HG02938 (cell line): ENCODE results near the gene TAF3.
A peak's percentile ranks its signal among the peaks of the same experiment; 100 is the strongest.

ENCODE experiments used
- ATAC-seq: cut with Tn5 transposase; IDR thresholded peaks from one replicate; pipeline ENCODE4 v1.9.1; 2021; ENCODE audit warnings: mild to moderate bottlenecking, moderate library complexity; ENCODE audit not compliant: unreplicated experiment

TAF3 gene

DNA sequence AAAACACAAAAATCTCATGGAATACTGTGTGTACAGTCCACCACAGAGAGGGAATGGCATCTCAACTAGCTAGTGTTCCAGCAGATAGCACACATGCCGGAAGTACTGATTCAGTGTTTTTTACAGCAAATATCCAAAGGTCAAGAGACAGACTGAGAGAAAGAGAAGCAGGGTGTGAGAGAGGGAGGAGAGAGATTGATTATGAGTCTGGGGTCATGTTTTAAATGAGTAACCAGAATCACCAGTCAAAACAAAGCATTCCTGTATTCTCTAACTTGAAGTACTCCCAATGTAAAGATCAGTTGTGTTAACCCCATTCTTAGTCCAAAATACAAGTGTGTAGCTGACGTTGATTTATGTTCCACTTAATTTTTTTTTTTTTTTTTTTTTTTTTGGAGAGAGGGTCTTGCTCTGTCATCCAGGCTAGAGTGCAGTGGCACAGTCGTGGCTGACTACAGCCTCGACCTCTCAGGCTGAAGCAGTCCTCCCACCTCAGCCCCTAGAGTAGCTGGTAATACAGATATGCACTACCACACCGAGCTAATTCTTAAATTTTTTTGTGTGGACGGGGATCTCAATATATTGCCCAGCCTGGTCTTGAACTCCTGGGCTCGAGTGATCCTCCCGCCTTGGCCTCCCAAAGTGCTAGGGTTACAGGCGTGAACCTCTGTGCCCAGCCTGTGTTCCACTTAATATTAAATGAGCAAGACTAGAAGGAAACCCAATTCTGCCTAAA is 114.2 kb downstream of the TAF3 start:
- no peak for ATAC-seq

GRCh38 chr10:7933262-7933661 is 115.0 kb downstream of the TAF3 start:
- ATAC-seq = no peak

DNA sequence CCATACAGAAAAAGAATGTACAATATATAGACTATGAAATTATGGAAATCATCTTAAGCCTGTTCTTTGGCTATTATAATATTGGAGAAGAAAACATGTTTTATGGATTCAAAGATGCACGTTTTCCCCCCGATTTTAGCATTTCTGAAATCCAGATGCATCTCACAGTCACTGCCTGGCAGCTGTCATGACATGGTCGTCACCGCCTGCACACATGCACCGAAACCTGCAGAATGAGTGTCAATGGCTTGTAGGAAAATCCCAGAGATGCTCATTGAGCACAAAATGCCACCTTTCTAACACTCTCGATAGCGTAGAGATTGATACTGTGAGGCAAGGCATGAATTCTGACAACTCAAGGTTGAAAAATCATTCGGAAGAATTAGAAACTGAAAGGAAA is 115.5 kb downstream of the TAF3 start:
- no peak for ATAC-seq

DNA sequence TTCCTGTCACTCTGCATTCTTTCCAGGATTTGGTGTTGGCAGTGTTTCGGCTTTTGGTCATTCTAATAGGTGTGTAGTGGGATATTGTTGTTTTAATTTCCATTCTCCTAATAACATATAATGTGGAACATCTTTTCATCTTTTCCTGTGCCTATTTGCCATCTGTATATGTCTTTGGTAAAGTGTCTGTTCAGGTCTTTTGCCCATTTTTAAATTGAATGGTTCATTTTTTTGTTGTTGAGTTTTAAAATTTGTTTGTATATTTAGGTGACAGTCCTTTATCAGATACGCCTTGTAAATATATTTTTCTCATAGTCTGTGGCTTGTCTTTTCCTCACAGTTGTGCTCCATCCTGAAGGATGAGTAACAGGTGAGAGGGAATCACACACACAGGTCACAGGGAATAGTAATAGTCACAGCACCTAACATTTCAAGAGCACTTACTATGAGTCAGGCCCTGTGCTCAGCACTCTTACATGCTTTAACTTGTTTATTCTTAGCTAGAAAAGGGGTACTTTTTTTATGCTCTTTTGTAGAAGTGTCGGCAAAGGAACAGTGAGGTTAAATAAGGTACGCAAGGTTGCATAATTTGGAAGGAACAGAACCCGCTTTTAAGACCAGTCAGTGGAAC is 119.1 kb downstream of the TAF3 start:
- no peak for ATAC-seq

- ATAC-seq = no peak
Measured at GRCh38 chr10:7941576-7941975, 123.3 kb downstream of the TAF3 start.

GRCh38 chr10:7942316-7942715 is 124.0 kb downstream of the TAF3 start:
- no peak for ATAC-seq

- no peak for ATAC-seq
Measured at GRCh38 chr10:7942859-7943258, 124.6 kb downstream of the TAF3 start.

- no peak for ATAC-seq
Measured at GRCh38 chr10:7944215-7944480, 125.8 kb downstream of the TAF3 start.

DNA sequence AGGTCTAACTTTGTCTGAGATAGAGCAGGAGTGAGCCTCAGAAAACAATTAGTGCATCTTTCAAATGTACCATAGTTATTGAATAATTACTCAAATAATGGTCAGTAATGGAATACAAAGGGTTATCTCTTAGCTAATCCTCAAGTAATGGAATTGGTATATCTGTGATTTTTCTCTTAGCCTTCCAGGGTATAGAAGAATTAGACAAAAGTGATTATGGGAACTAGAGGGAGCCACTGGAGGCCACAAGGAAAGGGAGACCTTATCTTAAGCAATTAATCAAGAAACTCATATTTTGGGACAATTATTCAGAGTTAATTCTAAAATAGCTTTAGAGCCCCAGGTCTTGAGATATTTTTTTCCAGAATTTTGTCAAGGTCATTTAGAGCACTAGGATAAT is 126.2 kb downstream of the TAF3 start:
- ATAC-seq = no peak

DNA sequence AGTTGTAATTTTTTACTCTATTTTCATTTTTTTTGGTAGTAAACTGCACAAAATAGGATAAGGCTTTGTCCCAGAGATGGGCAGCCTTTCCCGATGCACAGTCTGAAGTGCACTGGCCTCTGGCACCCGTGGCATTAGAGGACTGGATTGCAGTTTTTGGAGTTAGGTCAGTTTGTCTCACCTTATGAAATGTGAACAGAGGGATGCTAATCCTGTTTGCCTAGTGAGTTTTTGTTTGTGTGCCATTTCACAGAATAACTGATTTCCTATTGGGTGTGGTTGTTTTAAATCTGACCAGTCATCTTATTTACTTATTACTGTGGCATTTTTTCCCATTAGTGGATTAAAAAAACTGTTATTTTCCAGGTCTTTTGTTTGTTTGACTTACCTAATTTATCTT is 126.7 kb downstream of the TAF3 start:
- ATAC-seq = no peak

GRCh38 chr10:7945469-7946187 is 127.3 kb downstream of the TAF3 start:
- no peak for ATAC-seq

- ATAC-seq = no peak
Measured at GRCh38 chr10:7948371-7949000, 130.2 kb downstream of the TAF3 start.

DNA sequence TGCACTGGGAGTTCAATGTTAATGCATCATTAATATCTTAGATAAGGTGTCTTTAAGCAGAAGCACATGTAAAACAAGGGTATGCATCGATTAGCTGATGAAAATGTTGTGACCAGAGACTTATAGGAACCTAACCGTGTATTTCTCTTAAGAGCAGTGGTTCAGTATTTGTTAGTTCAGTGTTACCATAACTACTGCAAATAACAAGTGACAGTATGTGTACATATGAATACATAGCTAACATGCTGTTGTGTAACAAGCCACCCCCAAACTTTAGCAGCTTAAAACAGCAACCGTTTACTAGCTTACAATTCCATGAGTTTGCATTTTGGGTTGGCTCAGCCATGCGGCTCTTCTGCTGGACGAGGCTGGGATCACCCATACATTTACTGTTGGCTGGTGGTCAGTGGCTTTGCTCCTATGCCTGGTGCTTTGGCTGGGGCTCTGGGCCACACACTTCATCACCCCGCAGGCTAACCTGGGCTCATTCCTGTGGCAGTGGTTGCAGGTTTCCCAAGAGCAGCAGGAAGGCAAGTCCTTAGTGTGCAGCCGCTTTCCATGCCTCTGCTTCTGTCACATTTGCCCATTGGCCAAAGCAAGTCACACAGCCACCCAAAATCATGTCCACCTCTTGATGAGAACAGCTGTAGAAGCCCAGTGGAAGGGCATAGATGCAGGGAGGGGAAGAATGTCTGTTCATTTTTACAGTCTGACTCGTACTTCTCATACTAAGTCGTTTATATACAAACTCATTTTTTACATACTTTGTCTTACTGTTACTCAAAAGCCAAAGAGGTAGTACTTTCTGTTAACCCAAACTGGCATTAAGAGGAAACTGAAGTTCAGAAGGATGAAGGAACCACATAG is 132.9 kb downstream of the TAF3 start:
- ATAC-seq = no peak

DNA sequence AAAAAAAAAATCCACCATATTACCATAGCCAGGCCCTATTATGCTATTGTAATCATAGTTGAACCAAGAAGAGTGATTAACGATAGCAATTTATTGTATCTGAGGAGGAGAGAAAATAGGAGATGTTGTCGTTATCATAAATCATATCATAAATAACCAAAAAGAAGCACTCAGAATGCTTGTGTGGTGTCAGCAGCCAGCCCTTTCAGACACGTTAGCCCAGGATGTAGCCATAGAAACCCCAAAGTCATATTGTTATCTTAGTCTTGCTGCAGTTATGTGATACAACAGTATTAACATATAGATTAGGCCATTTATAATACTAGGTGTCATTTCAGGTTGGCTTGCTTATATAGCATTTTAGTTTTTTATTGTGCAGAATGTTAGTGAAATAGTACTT is 134.0 kb downstream of the TAF3 start:
- ATAC-seq = no peak

DNA sequence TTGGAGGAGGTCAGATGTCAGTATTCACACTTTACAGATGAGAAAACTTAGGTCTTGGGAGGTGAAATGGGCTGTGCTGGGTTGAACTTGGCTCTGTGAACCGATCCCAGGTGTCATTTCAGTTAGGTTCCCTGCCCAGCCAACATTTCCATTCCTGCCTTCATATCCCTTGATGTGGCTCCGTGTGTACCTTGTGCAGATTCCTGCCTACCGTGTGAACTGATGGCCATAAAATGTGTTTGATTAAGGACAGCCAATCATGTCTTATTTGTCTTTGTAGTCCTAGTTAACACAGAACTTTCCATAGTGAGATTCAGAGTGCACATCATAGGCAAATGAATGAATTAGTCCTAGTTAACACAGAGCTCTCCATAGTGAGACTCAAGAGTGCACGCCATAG is 135.1 kb downstream of the TAF3 start:
- no peak for ATAC-seq

- no peak for ATAC-seq
Measured at GRCh38 chr10:7955446-7955845, 137.1 kb downstream of the TAF3 start.

DNA sequence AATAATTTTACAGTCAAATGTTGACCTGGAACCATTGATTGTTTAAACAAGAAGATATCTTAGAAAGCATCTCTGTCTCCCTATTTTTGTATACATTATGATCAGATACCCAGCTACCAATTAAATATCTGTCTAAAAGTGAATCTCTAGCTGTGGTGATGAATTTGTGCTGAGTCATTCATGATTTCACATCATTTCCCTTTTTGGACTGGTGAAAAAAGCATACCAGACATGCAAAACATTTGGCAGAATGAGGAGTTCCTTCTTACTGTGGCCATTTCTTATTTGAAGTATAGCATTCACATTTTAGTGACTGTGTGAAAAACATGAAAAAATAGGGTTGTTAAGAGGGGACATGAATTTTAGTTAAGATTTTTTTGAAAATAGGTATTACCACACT is 138.2 kb downstream of the TAF3 start:
- peak; percentile 99 for ATAC-seq

DNA sequence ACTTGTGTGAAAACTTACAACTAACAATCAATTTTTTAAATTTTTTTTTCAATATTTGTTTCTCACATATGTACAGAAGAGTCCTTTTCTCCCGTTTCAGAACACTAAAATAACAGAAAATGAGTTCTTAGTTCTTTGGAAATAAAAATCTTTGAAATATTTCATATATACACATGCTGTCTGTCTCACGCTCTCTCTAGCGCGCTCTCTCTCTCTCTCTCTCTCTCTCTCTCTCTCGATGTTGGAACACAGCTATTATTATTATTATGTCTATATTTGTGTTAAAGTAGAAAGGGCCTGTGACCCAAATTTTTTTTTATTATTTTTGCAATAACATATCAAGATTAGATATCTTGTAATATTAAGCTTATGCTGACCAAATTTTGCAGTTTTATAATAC is 139.3 kb downstream of the TAF3 start:
- no peak for ATAC-seq

GRCh38 chr10:7958442-7958841 is 140.1 kb downstream of the TAF3 start:
- no peak for ATAC-seq

- no peak for ATAC-seq
Measured at GRCh38 chr10:7960108-7960507, 141.8 kb downstream of the TAF3 start.

GRCh38 chr10:7962592-7962991 is 144.3 kb downstream of the TAF3 start:
- no peak for ATAC-seq
